IPS-18c (cell line): ENCODE results near the gene PRSS37.
"Not testable (repeated sequence)": the region's sequence is repeated elsewhere in the genome, so short reads cannot be mapped to it uniquely, and the experiment has no call there.

ENCODE experiments used
- H3K4me3 ChIP-seq: 2 replicates; pipeline ENCODE4 v1.7.0; 2013; ENCODE audit warnings: low read depth, mild to moderate bottlenecking, low read length, moderate library complexity; ENCODE audit not compliant: insufficient read depth
- H3K9me3 ChIP-seq: one replicate; pipeline ENCODE4 v1.6.1; 2013; ENCODE audit warnings: mild to moderate bottlenecking, low read length, moderate library complexity; ENCODE audit not compliant: control insufficient read depth, insufficient read depth

Gene PRSS37

DNA sequence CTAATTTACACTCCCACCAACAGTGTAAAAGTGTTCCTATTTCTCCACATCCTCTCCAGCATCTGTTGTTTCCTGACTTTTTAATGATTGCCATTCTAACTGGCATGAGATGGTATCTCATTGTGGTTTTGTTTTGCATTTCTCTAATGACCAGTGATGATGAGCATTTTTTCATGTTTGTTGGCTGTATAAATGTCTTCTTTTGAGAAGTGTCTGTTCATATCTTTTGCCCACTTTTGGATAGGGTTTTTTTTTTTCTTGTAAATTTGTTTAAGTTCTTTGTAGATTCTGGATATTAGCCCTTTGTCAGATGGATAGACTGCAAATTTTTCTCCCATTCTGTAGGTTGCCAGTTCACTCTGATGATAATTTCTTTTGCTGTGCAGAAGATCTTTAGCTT, 18.9 kb downstream of the PRSS37 start:
- H3K9me3 ChIP-seq, H3K4me3 ChIP-seq: not testable (repeated sequence)

DNA sequence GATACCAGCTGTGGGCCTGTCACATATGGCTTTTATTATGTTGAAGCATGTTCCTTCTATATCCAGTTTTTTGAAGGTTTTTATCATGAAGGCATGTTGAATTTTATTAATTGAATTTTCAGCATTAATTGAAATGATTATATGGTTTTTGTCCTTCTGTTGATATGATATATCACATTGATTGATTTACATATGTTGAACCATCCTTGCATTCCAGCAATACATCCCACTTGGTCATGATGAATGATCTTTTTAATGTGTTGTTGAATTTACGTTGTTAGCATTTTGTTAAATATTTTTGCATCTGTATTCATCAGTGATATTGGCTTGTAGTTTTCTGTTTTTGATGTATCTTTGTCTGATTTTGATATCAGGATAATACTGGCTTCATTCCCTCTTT, 21.2 kb downstream of the PRSS37 start:
- Histone ChIP-seq H3K4me3 (no peak overlapping the region), H3K9me3 (peaks cover 1% of the 10 kb centered on the region)

DNA sequence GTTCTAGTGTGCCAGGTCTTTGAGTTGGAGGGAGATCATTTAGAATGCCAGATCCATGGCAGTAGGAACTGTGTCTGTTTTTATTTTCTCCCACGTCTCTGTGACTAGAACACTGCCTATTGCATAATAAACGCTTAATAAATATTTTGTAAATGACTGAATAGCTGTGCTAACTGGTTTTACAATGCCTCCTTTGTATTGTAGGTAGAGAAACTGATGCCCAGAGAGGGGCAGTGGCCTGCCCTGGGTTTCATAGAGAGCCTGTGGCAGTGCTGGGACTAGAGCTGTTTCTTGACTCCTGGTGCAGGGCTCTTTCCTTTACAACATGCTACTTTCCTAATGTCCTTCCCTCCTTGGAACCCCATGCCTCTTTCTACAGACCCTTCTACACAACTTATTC, 48.8 kb downstream of the PRSS37 start:
- H3K9me3 ChIP-seq: no peaks in the 10 kb centered on the region
- H3K4me3 ChIP-seq: no peak overlapping the region

DNA sequence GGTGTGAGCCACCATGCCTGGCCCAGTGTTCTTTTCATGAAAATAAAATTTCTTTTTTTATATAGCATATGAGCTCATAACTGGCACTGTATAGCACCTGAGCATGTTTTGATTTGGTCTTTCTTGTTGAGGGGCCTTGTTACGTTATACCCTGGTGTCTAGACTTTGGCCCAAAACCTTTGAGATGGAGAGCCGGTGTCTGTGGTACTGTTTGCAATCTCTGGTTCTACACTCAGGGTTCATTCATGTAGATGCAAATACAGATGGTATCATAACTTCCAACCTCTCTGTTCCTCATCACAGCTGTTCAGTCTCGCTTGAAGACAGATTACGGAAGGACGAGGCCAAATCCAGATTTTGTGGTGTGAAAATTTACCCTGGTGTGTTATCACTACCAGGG, 51.4 kb downstream of the PRSS37 start, which contains the start of gene TAS2R5:
Gene TAS2R5 (plus strand): TSS at position 301 of the 400 bp plus-strand sequence. CDS start 145 bp downstream, outside the sequence.
- Histone ChIP-seq H3K9me3 (no peaks in the 10 kb centered on the region), H3K4me3 (no peak within 1 kb of the TSS)

DNA sequence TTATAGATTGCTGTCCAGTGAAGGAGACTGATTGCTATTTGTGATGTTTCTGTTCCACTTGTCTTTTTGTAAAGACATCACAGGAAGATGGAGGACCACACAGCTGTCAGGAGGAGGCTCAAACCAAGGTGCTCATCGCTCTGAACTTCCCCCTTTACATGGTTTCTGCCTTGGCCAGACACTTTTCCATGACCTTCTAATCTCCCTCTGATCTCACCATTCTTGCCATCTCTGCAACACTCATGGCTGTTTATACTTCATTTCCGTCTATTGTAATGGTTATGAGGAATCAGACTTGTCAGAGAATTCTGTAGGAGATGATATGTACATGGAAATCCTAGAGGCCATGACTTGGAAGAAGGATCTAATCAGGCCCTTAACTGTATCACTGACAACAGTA, 53.0 kb downstream of the PRSS37 start:
- H3K4me3 ChIP-seq: no peak overlapping the region
- H3K9me3 ChIP-seq: no peaks in the 10 kb centered on the region
